Activated T-helper 1 cell treated with anti-CD3 and anti-CD28 coated beads, Interleukin-12 subunit alpha, Interleukin-12 subunit beta, Interleukin-2, Interleukin-4 antibody, amounts not matched to agents 30 ng/mL and 10 ng/mL and 1 ng/mL, durations not matched to agents 14 hours and 24 hours and 36 hours (primary cell): Measurements from ENCODE around the gene ZAP70. TPM values are rescaled to one million over a fixed set of nuclear protein-coding genes. Genes with fewer than 3 reads are reported as not detected.

ENCODE experiments used
- DNase-seq: peaks from one replicate; pipeline ENCODE4 v3.0.0; 2021; ENCODE audit warnings: low spot score
- H3K27ac Mint-ChIP-seq: one replicate; pipeline ENCODE4 v1.8.0; 2021; ENCODE audit warnings: mild to moderate bottlenecking, mixed read lengths
- H3K27me3 Mint-ChIP-seq: one replicate; pipeline ENCODE4 v1.8.0; 2022; ENCODE audit warnings: mild to moderate bottlenecking, moderate library complexity, mixed read lengths; ENCODE audit not compliant: insufficient read depth
- H3K36me3 Mint-ChIP-seq: one replicate; pipeline ENCODE4 v1.8.0; 2021; ENCODE audit warnings: low read depth, mixed read lengths
- H3K4me1 Mint-ChIP-seq: one replicate; pipeline ENCODE4 v1.8.0; 2021; ENCODE audit warnings: low read depth, mixed read lengths
- H3K4me3 Mint-ChIP-seq: one replicate; pipeline ENCODE4 v1.8.0; 2021; ENCODE audit warnings: mild to moderate bottlenecking, moderate library complexity, mixed read lengths
- H3K9me3 Mint-ChIP-seq: one replicate; pipeline ENCODE4 v1.8.0; 2021; ENCODE audit warnings: mixed read lengths
- intact Hi-C: fragments of 100-400 bp; cut with micrococcal nuclease; formaldehyde crosslinking; loops from one replicate; pipeline ENCODE4 v1.15.1; 2024
- total RNA-seq: library from RNA; stranded (reverse); gene quantifications from 2 replicates; pipeline ENCODE4 v1.2.3, GENCODE V29; 2022

ZAP70 gene
- total RNA-seq, 1 donor from 2014 or later: 313 TPM

DNA sequence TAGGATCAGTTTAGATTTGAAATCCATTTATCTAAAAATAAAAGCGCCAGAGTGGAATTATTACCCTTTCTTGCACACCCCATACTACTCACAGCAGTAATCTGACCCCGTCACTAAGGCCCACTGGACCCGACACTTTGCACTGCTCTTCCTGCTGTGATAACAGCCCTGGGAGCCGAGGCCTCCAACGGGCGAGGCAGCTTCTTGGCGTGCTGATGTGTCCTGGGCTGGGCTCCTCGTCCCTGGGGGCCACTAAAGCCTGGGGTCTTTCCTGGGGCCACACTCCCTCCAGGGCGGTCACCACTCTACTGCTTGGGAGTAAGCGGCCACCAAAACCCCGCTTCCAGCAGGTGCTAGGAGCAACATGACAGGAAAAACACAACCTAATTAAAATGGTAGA, 61.7 kb downstream of the ZAP70 start:
- Mint-ChIP-seq H3K36me3 (peaks cover 35% of the 10 kb centered on the region), H3K27ac (no peak overlapping the region), H3K4me3 (no peak overlapping the region), H3K9me3 (no peaks in the 10 kb centered on the region), H3K4me1 (peaks cover 10% of the 10 kb centered on the region), H3K27me3 (no peaks in the 10 kb centered on the region)
- no peak for DNase-seq
- intact Hi-C loops: no loop called here

- Mint-ChIP-seq H3K9me3 (no peaks in the 10 kb centered on the region), H3K27me3 (no peaks in the 10 kb centered on the region), H3K27ac (no peak overlapping the region), H3K4me3 (no peak overlapping the region), H3K4me1 (peaks cover 7% of the 10 kb centered on the region), H3K36me3 (peaks cover 25% of the 10 kb centered on the region)
- DNase-seq: no peak
- intact Hi-C loops: no loop called here
These were observed 65.8 kb downstream of the ZAP70 start for GRCh38 chr2:97779141-97779540.

DNA sequence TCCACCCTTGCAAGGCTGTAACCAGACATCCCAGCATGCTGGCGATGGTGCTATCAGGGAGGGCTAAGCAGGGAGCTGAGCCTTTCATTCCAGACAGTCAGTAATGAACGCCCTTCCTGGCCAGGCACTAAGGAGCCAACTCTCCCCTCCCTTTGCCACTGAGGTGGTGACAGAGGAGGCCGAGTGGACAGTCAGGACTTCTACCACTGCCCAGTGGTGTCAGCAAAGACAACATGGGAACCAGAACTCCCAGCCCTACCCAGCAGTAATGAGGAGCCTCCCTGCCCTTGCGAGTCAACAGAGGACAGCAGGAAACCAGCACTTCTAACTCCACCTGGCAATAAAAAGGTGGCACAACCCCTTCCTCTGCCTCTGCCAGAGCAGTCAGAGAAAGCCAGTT, 68.6 kb downstream of the ZAP70 start:
- no peaks in the 10 kb centered on the region for H3K9me3 Mint-ChIP-seq
- intact Hi-C loops: no loop called here
- DNase-seq: no peak
- no peak overlapping the region for H3K4me3 Mint-ChIP-seq
- H3K27ac Mint-ChIP-seq: no peak overlapping the region
- no peaks in the 10 kb centered on the region for H3K4me1 Mint-ChIP-seq
- peaks cover 11% of the 10 kb centered on the region for H3K36me3 Mint-ChIP-seq
- no peaks in the 10 kb centered on the region for H3K27me3 Mint-ChIP-seq

DNA sequence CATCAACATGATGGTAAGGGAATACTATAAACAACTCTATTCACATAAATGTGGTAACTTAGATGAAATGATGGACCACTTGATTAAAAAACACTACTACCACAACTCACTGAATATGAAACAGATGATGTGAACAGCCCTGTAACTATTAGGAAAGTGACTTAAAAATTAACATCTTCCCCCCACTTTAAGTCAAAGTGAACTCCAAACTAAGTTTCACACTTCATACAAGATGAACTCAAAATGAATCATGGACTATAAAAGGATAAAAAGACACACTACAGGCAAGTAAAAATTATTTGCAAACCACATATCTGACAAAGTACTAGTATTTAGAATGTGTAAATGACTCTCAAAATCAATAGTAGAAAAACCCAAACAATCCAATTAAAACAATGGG, 71.6 kb downstream of the ZAP70 start:
- no peak for DNase-seq
- H3K4me1 Mint-ChIP-seq: no peaks in the 10 kb centered on the region
- no peak overlapping the region for H3K27ac Mint-ChIP-seq
- no peaks in the 10 kb centered on the region for H3K9me3 Mint-ChIP-seq
- H3K36me3 Mint-ChIP-seq: peaks cover 13% of the 10 kb centered on the region
- intact Hi-C loops: no loop called here
- H3K4me3 Mint-ChIP-seq: no peak overlapping the region
- H3K27me3 Mint-ChIP-seq: no peaks in the 10 kb centered on the region

- Mint-ChIP-seq H3K9me3 (no peaks in the 10 kb centered on the region), H3K4me3 (no peak overlapping the region), H3K27ac (no peak overlapping the region), H3K4me1 (no peaks in the 10 kb centered on the region), H3K36me3 (peaks cover 13% of the 10 kb centered on the region), H3K27me3 (no peaks in the 10 kb centered on the region)
- no peak for DNase-seq
- intact Hi-C loops: no loop called here
These were observed 72.4 kb downstream of the ZAP70 start for GRCh38 chr2:97785818-97786217.

- no peak overlapping the region for H3K4me3 Mint-ChIP-seq
- H3K27me3 Mint-ChIP-seq: no peaks in the 10 kb centered on the region
- H3K36me3 Mint-ChIP-seq: peaks cover 20% of the 10 kb centered on the region
- no peak for DNase-seq
- no peak overlapping the region for H3K27ac Mint-ChIP-seq
- intact Hi-C loops: no loop called here
- H3K9me3 Mint-ChIP-seq: no peaks in the 10 kb centered on the region
- no peaks in the 10 kb centered on the region for H3K4me1 Mint-ChIP-seq
These were observed 75.7 kb downstream of the ZAP70 start for GRCh38 chr2:97788986-97789644.

Other genes with a start within 250 kb of the ZAP70 start
- 37.9 and 39.7 TPM in 2 replicates for gene ANKRD36B, start 123.7 kb upstream of the ZAP70 start, total RNA-seq
- gene COX5B, start 67.5 kb upstream of the ZAP70 start, total RNA-seq: 228 and 241 TPM in 2 replicates
- gene ACTR1B, start 49.5 kb upstream of the ZAP70 start, total RNA-seq: 101 and 102 TPM in 2 replicates
- 16.1 and 17.2 TPM in 2 replicates for gene C2orf92, start 43.9 kb upstream of the ZAP70 start, total RNA-seq